ENCODE data around the gene AVEN.
"Not testable (repeated sequence)": the region's sequence is repeated elsewhere in the genome, so short reads cannot be mapped to it uniquely, and the experiment has no call there.

The AVEN gene

GRCh38 chr15:33844186-33844585 is 194.8 kb downstream of the AVEN start:
- DNase-seq: no peak

GRCh38 chr15:33840615-33841014 is 198.4 kb downstream of the AVEN start:
- DNase-seq: no peak

GRCh38 chr15:33839540-33839939 is 199.5 kb downstream of the AVEN start:
- DNase-seq: no peak

GRCh38 chr15:33837294-33837693 is 201.7 kb downstream of the AVEN start:
- no peak for DNase-seq

GRCh38 chr15:33834892-33835743 is 203.9 kb downstream of the AVEN start:
- DNase-seq: no peak

GRCh38 chr15:33831646-33832045 is 207.4 kb downstream of the AVEN start:
- DNase-seq: no peak

GRCh38 chr15:33830351-33830750 is 208.7 kb downstream of the AVEN start:
- DNase-seq: no peak

GRCh38 chr15:33826201-33826600 is 212.8 kb downstream of the AVEN start:
- no peak for DNase-seq

GRCh38 chr15:33825453-33825852 is 213.6 kb downstream of the AVEN start:
- DNase-seq: no peak

GRCh38 chr15:33823119-33823518 is 215.9 kb downstream of the AVEN start:
- no peak for DNase-seq

GRCh38 chr15:33822479-33822878 is 216.5 kb downstream of the AVEN start:
- DNase-seq: no peak

GRCh38 chr15:33819499-33819898 is 219.5 kb downstream of the AVEN start:
- not testable (repeated sequence) for DNase-seq

Measured in CD4-positive, alpha-beta T cell treated with Interleukin-17A for 4 hours (primary cell).